Activated naive CD4-positive, alpha-beta T cell treated with anti-CD3 and anti-CD28 coated beads, Interleukin-2, amount 10 ng/mL, durations not matched to agents 7 days and 5 days (primary cell): ENCODE results near the gene TACC2.
A peak's percentile ranks its signal among the peaks of the same experiment; 100 is the strongest.

Experiments
- CTCF ChIA-PET: fragments of 350-600 bp; sonication (Branson Sonifier 250); formaldehyde crosslinking; loops from one replicate; lab custom pipeline; 2021; ENCODE audit warnings: antibody characterized with exemption; lab: Charles Lee
- DNase-seq: peaks from one replicate; pipeline ENCODE4 v3.0.0-alpha.2; 2020
- H3K27ac Mint-ChIP-seq: one replicate; pipeline ENCODE4 v1.8.0; 2021; ENCODE audit warnings: mild to moderate bottlenecking, moderate library complexity, mixed read lengths
- H3K27me3 Mint-ChIP-seq: one replicate; pipeline ENCODE4 v1.8.0; 2021; ENCODE audit warnings: mild to moderate bottlenecking, mixed read lengths
- H3K36me3 Mint-ChIP-seq: one replicate; pipeline ENCODE4 v1.8.0; 2021; ENCODE audit warnings: mixed read lengths
- H3K4me1 Mint-ChIP-seq: one replicate; pipeline ENCODE4 v1.8.0; 2021; ENCODE audit warnings: mixed read lengths
- H3K4me3 Mint-ChIP-seq: one replicate; pipeline ENCODE4 v1.8.0; 2021; ENCODE audit warnings: mild to moderate bottlenecking, moderate library complexity, mixed read lengths
- H3K9me3 Mint-ChIP-seq: one replicate; pipeline ENCODE4 v1.8.0; 2021; ENCODE audit warnings: mixed read lengths

TACC2 gene

DNA sequence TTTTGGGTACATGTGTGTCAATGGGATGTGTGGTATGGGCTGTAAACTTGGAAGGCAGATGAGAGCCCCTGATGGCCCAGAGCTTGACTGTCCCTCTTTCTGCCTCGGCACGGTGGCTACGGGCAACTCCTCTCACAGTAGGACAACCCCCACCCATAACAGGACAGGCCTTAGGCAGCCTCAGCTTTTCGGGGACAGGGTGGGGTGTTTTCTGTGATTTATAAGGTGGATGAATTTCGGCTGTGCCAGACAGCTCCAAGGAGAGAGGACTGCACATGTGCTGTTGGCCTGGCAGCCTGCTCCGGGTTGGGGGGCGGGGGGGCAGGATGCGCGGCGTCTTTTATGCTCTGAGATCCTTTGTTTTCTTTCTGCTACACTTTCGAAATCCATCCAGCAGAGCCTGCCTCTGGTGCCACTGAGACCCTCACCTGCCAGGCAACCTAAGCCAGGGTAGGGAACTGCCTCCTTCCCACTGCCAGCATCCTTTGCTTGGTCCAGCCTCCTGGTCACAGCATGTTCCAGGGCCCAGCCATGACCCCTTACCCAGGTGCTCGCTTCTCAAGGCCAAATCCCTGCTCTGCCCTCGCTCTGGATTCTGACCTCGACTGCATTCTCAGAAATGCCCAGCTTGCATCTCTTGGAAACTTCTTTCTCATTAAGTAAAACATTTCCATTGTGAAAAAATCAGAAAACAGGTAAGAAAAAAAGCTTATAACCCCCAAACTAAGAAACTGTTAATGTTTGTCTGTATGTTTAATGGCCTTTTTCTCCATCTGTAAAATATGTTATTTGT is 266.7 kb downstream of the TACC2 start:
- Mint-ChIP-seq H3K27me3 (peaks cover 20% of the 10 kb centered on the region), H3K4me3 (no peak overlapping the region), H3K27ac (no peak overlapping the region), H3K4me1 (no peaks in the 10 kb centered on the region), H3K36me3 (no peaks in the 10 kb centered on the region), H3K9me3 (no peaks in the 10 kb centered on the region)
- CTCF ChIA-PET = interaction anchor here (3.0 kb wide), 1 partner anchor 12 kb away, joined by 8 read pairs; no protein-coding TSS in a partner anchor
- no peak for DNase-seq

DNA sequence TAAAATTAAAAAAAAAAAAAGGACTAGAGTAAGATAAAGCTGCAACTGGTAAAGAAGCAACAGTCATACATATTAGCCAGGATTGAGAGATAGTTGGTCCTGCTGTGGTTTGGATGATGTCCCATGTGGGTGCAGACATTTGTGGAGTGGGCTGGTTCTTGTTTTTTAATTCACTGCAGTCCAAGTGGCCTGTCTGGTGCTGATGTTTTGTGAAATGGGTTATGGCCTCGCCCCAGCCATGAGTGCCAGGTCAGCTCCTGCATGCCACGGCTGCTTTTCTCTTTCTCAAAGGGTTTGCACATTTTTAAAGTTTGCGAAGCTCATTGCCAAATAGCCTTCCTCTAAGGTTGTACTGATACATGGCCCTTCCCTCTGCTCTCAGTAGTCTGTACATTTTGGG is 268.1 kb downstream of the TACC2 start:
- Mint-ChIP-seq H3K4me1 (no peaks in the 10 kb centered on the region), H3K9me3 (peaks cover 2% of the 10 kb centered on the region), H3K36me3 (no peaks in the 10 kb centered on the region), H3K4me3 (no peak overlapping the region), H3K27ac (no peak overlapping the region), H3K27me3 (peaks cover 20% of the 10 kb centered on the region)
- DNase-seq = no peak
- CTCF ChIA-PET = interaction anchor here (3.0 kb wide), 1 partner anchor 11 kb away, joined by 8 read pairs; no protein-coding TSS in a partner anchor

DNA sequence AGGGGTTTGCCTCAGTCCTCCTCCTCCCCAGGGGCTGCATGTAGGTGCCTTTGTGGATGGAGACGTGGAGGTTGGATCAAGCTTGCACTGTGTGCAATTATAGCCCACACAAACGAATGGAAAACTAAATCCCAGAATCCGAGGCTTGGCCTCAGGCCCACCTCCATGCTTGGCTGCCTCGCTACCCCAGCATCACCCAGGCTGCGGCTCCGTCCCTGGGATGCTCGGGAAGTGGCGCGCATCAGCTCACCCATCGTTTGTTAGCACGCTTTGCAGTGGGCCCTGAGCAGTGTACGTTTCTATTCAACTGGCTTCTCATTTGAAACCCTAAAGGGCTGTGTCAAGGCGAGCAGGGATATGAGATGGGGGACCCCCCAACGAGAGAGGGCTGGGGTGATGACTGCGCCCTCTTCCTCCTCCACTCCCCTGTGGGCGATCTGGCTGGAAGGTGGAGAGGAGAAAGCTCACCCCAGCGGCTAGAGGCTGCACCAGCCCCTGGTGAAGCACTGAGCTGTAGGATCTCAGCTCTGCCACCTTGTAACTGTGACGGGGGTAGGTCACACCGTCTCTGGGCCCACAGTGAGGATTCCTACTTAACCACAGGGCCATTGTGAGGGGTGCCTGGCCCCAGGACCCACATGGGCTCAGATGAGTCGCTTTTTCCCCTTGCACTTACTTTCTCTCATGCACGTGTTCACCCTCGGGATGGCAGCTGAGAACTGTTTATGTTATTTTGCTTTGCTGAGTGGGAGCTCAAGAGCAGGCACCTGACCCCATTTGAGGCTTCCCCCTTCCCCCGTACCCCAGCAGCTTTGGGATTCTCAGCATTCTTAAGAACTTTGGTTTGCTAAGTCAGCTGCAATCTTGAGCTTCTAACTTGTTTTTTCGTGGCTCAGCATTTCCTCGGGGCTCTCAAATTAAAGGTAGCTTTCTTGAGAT is 269.4 kb downstream of the TACC2 start:
- peaks cover 2% of the 10 kb centered on the region for H3K9me3 Mint-ChIP-seq
- H3K27ac Mint-ChIP-seq = no peak overlapping the region
- DNase-seq = no peak
- no peaks in the 10 kb centered on the region for H3K4me1 Mint-ChIP-seq
- no peaks in the 10 kb centered on the region for H3K36me3 Mint-ChIP-seq
- CTCF ChIA-PET = interaction anchor here (3.0 kb wide), 1 partner anchor 10 kb away, joined by 8 read pairs; no protein-coding TSS in a partner anchor
- H3K4me3 Mint-ChIP-seq = no peak overlapping the region
- H3K27me3 Mint-ChIP-seq = peaks cover 15% of the 10 kb centered on the region

DNA sequence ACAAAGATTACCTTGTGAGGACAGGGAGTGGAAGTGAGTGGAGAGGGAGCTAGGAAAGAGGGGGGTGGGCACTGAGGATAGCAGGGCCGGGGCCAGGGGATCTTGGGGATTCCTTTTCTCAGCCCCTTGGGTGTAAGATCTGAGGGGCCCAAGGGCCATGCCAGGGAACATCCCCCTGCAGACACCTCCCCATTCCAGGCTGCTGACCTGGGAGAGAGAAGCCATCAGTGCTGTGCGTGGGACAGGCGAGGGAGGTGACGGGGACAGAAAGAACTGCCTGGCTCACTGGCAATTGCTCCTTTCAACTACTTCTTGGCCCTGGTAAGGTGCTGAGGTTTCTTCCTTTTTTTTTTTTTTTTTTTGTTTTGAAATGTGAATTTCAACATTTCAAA is 270.1 kb downstream of the TACC2 start:
- Mint-ChIP-seq H3K36me3 (no peaks in the 10 kb centered on the region), H3K27ac (no peak overlapping the region), H3K4me3 (no peak overlapping the region), H3K27me3 (peaks cover 13% of the 10 kb centered on the region), H3K4me1 (no peaks in the 10 kb centered on the region), H3K9me3 (peaks cover 2% of the 10 kb centered on the region)
- CTCF ChIA-PET = no interaction called here
- no peak for DNase-seq

DNA sequence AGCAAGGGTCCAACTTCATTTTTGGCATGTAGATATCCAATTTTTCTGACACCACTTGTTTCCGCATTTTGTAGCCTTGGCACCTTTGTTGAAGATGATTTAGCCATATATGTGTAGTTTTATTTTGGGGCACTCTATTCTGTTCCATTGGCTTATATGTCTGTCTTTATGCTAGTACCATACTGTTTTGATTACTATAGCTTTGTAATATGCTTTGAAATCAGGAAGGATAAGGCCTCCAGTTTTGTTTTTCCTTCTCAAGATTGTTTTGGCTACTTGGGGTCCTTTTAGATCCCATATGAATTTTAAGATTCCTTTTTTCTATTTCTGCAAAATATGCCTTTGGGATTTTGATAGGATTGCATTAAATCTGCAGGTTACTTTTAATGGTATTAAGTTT is 272.6 kb downstream of the TACC2 start:
- DNase-seq = no peak
- no peak overlapping the region for H3K4me3 Mint-ChIP-seq
- no peaks in the 10 kb centered on the region for H3K36me3 Mint-ChIP-seq
- H3K27ac Mint-ChIP-seq = no peak overlapping the region
- peaks cover 13% of the 10 kb centered on the region for H3K27me3 Mint-ChIP-seq
- H3K9me3 Mint-ChIP-seq = peaks cover 2% of the 10 kb centered on the region
- no peaks in the 10 kb centered on the region for H3K4me1 Mint-ChIP-seq
- CTCF ChIA-PET = no interaction called here

DNA sequence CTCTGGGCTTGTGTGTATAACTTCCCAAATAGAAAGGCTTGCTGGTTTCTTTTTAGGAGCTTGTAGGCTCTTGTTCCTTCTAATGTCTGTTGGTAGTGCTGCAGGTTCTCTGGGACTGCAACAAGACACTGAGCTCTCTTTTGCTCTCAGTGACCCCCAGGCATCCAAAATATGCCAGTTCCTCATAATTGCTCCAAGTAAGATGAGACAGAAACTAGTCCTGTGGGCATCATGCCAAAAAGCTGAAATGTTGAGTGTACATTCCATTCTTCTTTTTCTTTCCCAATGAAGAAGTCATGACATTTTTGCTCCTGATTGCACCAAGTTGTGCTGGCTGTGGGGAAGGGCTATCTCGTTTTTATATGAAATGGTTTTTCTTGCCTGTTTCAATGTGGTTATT is 275.0 kb downstream of the TACC2 start:
- Mint-ChIP-seq H3K4me3 (no peak overlapping the region), H3K36me3 (no peaks in the 10 kb centered on the region), H3K4me1 (no peaks in the 10 kb centered on the region), H3K27me3 (peaks cover 7% of the 10 kb centered on the region), H3K27ac (no peak overlapping the region), H3K9me3 (peaks cover 2% of the 10 kb centered on the region)
- no peak for DNase-seq
- CTCF ChIA-PET = interaction anchor here (0.6 kb wide), 1 partner anchor 77 kb away, joined by 4 read pairs; no protein-coding TSS in a partner anchor

DNA sequence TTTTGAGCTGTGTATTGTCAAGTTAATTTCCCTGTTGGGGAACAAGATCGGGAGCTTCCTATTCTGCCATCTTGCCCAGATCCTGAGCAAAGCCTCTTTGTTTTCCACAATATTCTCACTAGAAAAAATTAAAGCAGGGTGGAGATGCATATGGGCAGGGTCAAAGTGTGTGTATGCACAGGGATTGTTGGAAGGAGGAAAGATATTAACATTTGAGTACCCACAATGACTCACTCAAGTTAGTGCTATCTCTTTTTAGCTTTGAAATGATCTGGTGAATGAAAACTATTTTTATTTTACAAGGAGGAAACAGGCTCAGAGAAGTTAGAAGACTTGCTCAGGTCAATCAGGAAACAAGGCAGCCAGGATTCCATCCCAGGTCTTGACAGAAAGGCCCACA is 275.5 kb downstream of the TACC2 start:
- DNase-seq = no peak
- Mint-ChIP-seq H3K9me3 (peaks cover 2% of the 10 kb centered on the region), H3K27me3 (peaks cover 4% of the 10 kb centered on the region), H3K36me3 (no peaks in the 10 kb centered on the region), H3K4me1 (no peaks in the 10 kb centered on the region), H3K27ac (no peak overlapping the region), H3K4me3 (no peak overlapping the region)
- CTCF ChIA-PET = no interaction called here

DNA sequence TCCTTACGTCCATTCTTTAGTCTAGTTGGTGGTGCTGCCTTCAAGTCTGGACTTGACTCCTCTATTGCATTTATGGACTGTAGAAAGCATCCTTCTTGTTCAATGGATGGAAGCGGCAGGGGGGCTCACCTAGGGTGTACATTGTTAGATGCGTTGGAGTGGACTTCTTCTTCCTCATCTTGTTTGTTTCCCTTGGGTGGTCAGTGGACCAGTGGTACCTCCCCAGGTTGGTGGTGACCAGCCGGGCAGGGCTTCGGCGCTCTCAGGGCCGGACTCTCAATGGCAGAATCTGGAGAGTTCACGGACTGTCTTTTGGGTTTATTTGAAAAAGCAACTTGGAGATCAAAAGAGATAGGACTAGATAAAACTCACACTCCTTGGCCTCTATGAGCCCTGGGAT is 276.0 kb downstream of the TACC2 start:
- no peak for DNase-seq
- no peaks in the 10 kb centered on the region for H3K36me3 Mint-ChIP-seq
- H3K27ac Mint-ChIP-seq = no peak overlapping the region
- peaks cover 4% of the 10 kb centered on the region for H3K27me3 Mint-ChIP-seq
- peaks cover 2% of the 10 kb centered on the region for H3K9me3 Mint-ChIP-seq
- no peaks in the 10 kb centered on the region for H3K4me1 Mint-ChIP-seq
- no peak overlapping the region for H3K4me3 Mint-ChIP-seq
- CTCF ChIA-PET = no interaction called here

DNA sequence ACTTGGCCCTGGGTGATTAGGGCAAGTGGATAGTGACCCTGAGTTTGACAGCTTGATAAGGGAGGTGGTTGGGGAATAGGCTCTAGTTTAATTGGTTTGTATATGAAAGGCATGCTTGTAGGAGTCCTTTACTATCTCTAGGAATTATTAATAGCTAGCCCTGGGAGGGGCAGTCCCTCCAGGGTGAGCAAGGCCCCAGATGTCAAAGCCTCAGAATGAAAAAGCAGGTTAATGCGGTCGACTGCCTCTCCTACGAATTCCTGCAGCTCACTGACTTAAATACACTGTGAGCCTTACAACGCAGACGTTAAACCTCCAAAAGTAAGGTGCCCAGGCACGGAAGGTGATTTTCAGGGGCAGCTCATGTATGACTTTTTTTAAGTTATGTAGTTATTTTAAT is 276.9 kb downstream of the TACC2 start:
- CTCF ChIA-PET = interaction anchor here (0.9 kb wide), 1 partner anchor 169 kb away, joined by 4 read pairs; no protein-coding TSS in a partner anchor
- Mint-ChIP-seq H3K27ac (no peak overlapping the region), H3K4me1 (no peaks in the 10 kb centered on the region), H3K27me3 (peaks cover 4% of the 10 kb centered on the region), H3K4me3 (no peak overlapping the region), H3K36me3 (no peaks in the 10 kb centered on the region), H3K9me3 (peaks cover 2% of the 10 kb centered on the region)
- no peak for DNase-seq

DNA sequence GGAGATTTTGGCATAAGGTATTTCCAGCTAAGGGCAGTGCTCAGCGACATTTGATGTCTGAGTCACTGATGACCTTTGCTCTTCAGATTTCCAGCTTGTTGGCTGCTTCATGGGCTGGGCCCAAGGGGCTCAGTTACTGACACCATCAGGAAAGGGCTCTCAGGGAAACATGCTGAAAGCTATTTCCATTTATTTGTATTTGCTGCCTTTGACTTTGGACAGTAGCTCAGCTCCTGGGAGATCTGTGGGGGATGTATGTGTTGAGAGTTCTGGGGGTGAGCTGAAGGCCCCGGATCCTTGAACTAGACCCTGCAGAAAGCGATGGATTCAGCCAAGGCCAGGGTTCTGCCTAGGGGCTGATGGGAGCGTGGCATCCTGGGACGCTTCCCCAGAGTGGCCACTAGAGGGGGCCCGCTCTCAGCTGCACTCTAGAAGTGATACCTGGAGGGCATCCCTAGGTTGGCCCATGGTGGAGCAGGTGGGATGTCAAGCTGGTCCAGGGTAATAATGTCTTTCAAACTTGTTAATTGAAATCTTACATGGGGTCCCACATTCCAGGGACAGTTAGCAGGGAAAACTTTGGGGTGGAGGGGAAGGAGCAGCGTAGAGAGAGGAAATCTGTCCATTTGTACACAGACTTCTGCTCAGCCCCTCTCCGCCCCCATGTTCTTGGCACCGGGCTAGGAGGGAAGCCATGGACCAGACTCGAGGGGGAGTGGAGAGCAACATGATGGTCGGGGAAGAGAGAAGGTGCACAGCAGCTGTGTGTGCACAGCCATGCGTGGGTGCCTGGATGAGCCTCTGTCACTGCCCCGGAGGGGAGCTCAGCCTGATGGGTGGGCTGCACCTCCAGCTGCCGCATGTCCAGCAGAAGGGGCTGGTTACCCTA is 279.1 kb downstream of the TACC2 start:
- H3K27me3 Mint-ChIP-seq = peaks cover 4% of the 10 kb centered on the region
- no peaks in the 10 kb centered on the region for H3K4me1 Mint-ChIP-seq
- CTCF ChIA-PET = interaction anchor here (0.6 to 2.1 kb wide), 11 partner anchors 11 to 300 kb away, joined by 3 to 12 read pairs (median 3); no protein-coding TSS in a partner anchor
- no peak overlapping the region for H3K4me3 Mint-ChIP-seq
- no peaks in the 10 kb centered on the region for H3K36me3 Mint-ChIP-seq
- peak; percentile 61 for DNase-seq
- H3K27ac Mint-ChIP-seq = no peak overlapping the region
- no peaks in the 10 kb centered on the region for H3K9me3 Mint-ChIP-seq

DNA sequence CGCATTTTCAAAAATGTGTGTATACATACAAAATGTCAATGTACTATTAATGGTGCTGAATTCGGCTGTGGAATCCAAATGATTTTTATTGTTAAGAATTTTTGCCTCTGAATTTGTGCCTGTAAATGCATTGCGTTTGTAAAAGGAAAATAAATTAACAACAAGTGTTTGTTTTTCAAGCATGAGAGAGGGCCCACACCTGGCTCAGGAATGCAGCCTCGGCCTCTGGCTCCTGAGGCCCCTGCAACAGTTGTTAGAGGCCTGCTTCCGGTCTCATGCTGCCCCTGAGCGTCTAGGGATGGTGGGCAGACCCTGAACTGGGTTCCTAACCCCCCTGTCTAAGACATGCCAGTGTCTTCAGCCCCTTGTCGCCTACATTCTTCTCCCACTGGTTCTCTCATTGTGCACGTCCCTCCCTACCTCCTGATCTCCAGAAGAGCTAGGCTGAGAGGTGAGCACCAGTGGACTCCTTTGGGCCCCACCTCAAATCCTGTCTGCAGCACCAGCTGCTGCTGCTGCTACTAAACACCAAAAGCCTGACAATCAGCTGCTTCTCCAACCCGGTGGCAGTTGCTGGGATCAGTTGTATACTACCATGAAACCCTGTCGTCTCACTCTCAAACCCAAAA is 280.2 kb downstream of the TACC2 start:
- Mint-ChIP-seq H3K9me3 (no peaks in the 10 kb centered on the region), H3K27me3 (no peaks in the 10 kb centered on the region), H3K4me1 (no peaks in the 10 kb centered on the region), H3K27ac (no peak overlapping the region), H3K4me3 (no peak overlapping the region), H3K36me3 (no peaks in the 10 kb centered on the region)
- CTCF ChIA-PET = interaction anchor here (0.7 to 2.1 kb wide), 5 partner anchors 13 to 172 kb away, joined by 3 to 10 read pairs (median 5); no protein-coding TSS in a partner anchor
- DNase-seq = no peak

DNA sequence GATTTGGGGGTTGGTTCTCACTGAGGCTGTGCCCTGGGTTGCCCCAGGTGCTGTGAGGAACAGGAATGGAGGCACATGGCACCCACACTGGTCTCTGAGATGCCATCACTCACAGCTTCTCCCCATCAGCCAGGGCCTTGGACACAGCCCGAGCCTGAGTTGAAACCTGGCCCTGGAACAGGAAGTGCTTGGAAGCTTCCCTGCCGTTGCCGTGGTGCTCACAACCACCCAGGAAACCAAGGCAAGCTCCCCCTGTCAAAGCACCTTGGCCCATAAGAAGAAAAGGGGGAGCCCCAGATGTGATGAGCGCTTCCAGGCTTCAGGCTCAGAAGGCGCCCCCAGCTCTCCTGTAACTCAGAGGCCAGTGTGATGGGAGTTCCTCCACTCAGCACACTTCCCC is 282.1 kb downstream of the TACC2 start, which contains the start of gene BTBD16:
TSS of gene BTBD16 (plus strand) at position 221 of the 400 bp plus-strand sequence. CDS start 3,786 bp downstream, outside the sequence.
- H3K36me3 Mint-ChIP-seq = no peaks in the 10 kb centered on the region
- no peak within 1 kb of the TSS for H3K27ac Mint-ChIP-seq
- H3K4me1 Mint-ChIP-seq = no peaks in the 10 kb centered on the region
- H3K9me3 Mint-ChIP-seq = no peaks in the 10 kb centered on the region
- DNase-seq = no peak
- H3K27me3 Mint-ChIP-seq = peaks cover 5% of the 10 kb centered on the region
- H3K4me3 Mint-ChIP-seq = no peak within 1 kb of the TSS
- CTCF ChIA-PET = interaction anchor here (1.6 kb wide), 2 partner anchors 28 to 164 kb away, joined by 3 read pairs; no protein-coding TSS in a partner anchor

DNA sequence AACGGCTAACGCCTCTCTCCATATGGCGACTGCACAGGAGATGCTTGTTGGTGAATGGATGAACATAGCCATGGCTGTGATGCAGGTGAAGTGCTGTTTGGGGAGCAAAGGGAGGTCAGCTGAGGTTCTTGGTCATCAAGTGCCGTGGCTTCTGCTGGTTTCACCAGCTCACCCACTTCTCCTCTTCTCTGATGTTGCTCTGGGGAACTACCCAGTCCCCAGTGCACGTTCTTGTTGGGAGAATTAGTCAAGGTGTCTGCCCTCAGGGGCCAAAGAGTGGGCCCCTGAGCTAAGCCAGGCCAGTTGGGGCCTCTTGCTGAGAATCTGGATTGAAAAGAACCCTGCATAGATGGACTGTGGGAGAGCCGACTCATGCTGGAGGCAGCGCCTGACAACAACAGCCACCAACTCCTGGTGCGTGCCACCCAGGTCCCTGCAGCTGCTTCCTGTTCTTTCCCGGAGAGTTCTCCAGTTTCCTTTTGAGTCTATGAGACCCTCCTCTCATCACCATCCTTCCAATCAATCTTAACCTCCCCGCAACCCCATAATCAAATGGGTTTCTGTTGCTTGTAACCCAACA is 285.1 kb downstream of the TACC2 start:
- Mint-ChIP-seq H3K36me3 (no peaks in the 10 kb centered on the region), H3K4me3 (no peak overlapping the region)

More for the DNA sequence above, 285.1 kb downstream of the TACC2 start:
- DNase-seq = no peak
- H3K9me3 Mint-ChIP-seq = no peaks in the 10 kb centered on the region
- peaks cover 25% of the 10 kb centered on the region for H3K27me3 Mint-ChIP-seq
- CTCF ChIA-PET = no interaction called here
- no peaks in the 10 kb centered on the region for H3K4me1 Mint-ChIP-seq
- H3K27ac Mint-ChIP-seq = no peak overlapping the region
